HEK293 (cell line): ENCODE data around the gene UBTD1.

Experiments used
- BCL11A ChIP-seq: fragments of 450-650 bp; formaldehyde crosslinking; IDR thresholded peaks from 2 replicates; pipeline ENCODE4 v1.5.1; 2016; ENCODE audit warnings: low read depth, missing biosample characterization, missing genetic modification characterization
- GLIS1 ChIP-seq: fragments of 450-650 bp; formaldehyde crosslinking; IDR thresholded peaks from 2 replicates; pipeline ENCODE4 v1.5.1; 2016; ENCODE audit warnings: missing biosample characterization, missing genetic modification characterization
- MEIS1 ChIP-seq: sonication (generic); formaldehyde crosslinking; IDR thresholded peaks from 2 replicates; pipeline ENCODE4 v1.8.1; 2022; ENCODE audit warnings: missing genetic modification reagents, mild to moderate bottlenecking, borderline replicate concordance
- SP2 ChIP-seq: fragments of 450-650 bp; formaldehyde crosslinking; IDR thresholded peaks from 2 replicates; pipeline ENCODE4 v1.5.1; 2016; ENCODE audit warnings: missing biosample characterization, missing genetic modification characterization
- SP7 ChIP-seq: fragments of 450-650 bp; formaldehyde crosslinking; IDR thresholded peaks from 2 replicates; pipeline ENCODE4 v1.5.1; 2016; ENCODE audit warnings: missing biosample characterization, missing genetic modification characterization
- WT1 ChIP-seq: fragments of 450-650 bp; formaldehyde crosslinking; IDR thresholded peaks from 2 replicates; pipeline ENCODE4 v1.5.1; 2016; ENCODE audit warnings: missing biosample characterization, missing genetic modification characterization
- ZBTB1 ChIP-seq: fragments of 450-650 bp; formaldehyde crosslinking; IDR thresholded peaks from 2 replicates; pipeline ENCODE4 v1.5.1; 2016; ENCODE audit warnings: missing biosample characterization, missing genetic modification characterization
- ZBTB20 ChIP-seq: fragments of 450-650 bp; formaldehyde crosslinking; IDR thresholded peaks from 2 replicates; pipeline ENCODE4 v1.5.1; 2016; ENCODE audit warnings: missing biosample characterization, missing genetic modification characterization
- ZFHX2 ChIP-seq: fragments of 450-650 bp; formaldehyde crosslinking; conservative IDR thresholded peaks from 2 replicates; pipeline ENCODE4 v1.5.1; 2016; ENCODE audit warnings: missing biosample characterization, missing genetic modification characterization
- ZNF121 ChIP-seq: fragments of 450-650 bp; formaldehyde crosslinking; IDR thresholded peaks from 2 replicates; pipeline ENCODE4 v1.5.1; 2016; ENCODE audit warnings: missing biosample characterization, missing genetic modification characterization
- ZNF302 ChIP-seq: fragments of 450-650 bp; formaldehyde crosslinking; IDR thresholded peaks from 2 replicates; pipeline ENCODE4 v1.5.1; 2016; ENCODE audit warnings: missing biosample characterization, missing genetic modification characterization, low read depth
- ZNF335 ChIP-seq: fragments of 450-650 bp; formaldehyde crosslinking; conservative IDR thresholded peaks from 2 replicates; pipeline ENCODE4 v1.5.1; 2016; ENCODE audit warnings: missing biosample characterization, missing genetic modification characterization
- ZNF433 ChIP-seq: fragments of 450-650 bp; formaldehyde crosslinking; IDR thresholded peaks from 2 replicates; pipeline ENCODE4 v1.5.1; 2016; ENCODE audit warnings: missing biosample characterization, missing genetic modification characterization, low read depth
- TF ChIP-seq, protein P1 (sequence below): fragments of 450-650 bp; formaldehyde crosslinking; IDR thresholded peaks from 2 replicates; pipeline ENCODE4 v1.5.1; 2016; ENCODE audit warnings: missing biosample characterization, missing genetic modification characterization
- TF ChIP-seq, protein P2 (sequence below): fragments of 450-650 bp; formaldehyde crosslinking; IDR thresholded peaks from 2 replicates; pipeline ENCODE4 v1.5.1; 2017; ENCODE audit warnings: missing biosample characterization, missing genetic modification characterization
- TF ChIP-seq, protein P3 (sequence below): fragments of 450-650 bp; formaldehyde crosslinking; IDR thresholded peaks from 2 replicates; pipeline ENCODE4 v1.5.1; 2016; ENCODE audit warnings: missing biosample characterization, missing genetic modification characterization
- TF ChIP-seq, protein P4 (sequence below): fragments of 450-650 bp; formaldehyde crosslinking; IDR thresholded peaks from 2 replicates; pipeline ENCODE4 v1.5.1; 2016; ENCODE audit warnings: missing biosample characterization, missing genetic modification characterization
- TF ChIP-seq, protein P5 (sequence below): fragments of 450-650 bp; formaldehyde crosslinking; IDR thresholded peaks from 2 replicates; pipeline ENCODE4 v1.5.1; 2016; ENCODE audit warnings: missing biosample characterization, missing genetic modification characterization
- TF ChIP-seq, protein P6 (sequence below): fragments of 450-650 bp; formaldehyde crosslinking; IDR thresholded peaks from 2 replicates; pipeline ENCODE4 v1.5.1; 2016; ENCODE audit warnings: missing biosample characterization, missing genetic modification characterization

Gene UBTD1

DNA sequence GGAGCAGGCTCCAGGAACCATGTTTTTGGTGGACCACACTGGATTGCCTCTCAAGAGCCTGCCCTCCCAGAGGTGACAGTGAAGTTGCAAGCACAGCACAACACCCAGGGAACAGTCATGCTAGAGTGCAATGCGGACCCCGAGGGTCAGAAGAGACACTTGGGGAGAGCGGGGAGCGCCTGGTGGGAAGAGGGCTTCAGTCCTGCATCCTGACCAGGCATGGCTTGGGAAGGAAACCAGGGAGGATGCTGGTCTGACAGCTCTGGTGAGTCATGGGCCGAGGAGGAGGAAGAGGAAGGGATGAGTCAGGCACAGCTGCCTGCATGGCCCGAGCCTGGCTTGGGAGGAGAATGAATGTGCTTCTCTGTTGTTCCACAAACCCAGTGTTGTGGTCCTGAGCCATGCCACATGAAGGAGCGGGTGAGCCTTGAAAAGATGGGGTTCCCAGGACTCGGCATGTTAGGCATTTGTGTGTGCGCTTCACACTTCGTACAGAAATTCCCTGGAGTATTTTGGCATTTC, 44.4 kb downstream of the UBTD1 start (continued):
- TF ChIP-seq, protein P1, sequence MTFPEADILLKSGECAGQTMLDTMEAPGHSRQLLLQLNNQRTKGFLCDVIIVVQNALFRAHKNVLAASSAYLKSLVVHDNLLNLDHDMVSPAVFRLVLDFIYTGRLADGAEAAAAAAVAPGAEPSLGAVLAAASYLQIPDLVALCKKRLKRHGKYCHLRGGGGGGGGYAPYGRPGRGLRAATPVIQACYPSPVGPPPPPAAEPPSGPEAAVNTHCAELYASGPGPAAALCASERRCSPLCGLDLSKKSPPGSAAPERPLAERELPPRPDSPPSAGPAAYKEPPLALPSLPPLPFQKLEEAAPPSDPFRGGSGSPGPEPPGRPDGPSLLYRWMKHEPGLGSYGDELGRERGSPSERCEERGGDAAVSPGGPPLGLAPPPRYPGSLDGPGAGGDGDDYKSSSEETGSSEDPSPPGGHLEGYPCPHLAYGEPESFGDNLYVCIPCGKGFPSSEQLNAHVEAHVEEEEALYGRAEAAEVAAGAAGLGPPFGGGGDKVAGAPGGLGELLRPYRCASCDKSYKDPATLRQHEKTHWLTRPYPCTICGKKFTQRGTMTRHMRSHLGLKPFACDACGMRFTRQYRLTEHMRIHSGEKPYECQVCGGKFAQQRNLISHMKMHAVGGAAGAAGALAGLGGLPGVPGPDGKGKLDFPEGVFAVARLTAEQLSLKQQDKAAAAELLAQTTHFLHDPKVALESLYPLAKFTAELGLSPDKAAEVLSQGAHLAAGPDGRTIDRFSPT (tag by site-specific recombination): peak; percentile 56; the same call in 1 of the 2 replicates
- TF ChIP-seq MEIS1 (CRISPR knock-in tag): no peak
- no peak for TF ChIP-seq BCL11A (tag by site-specific recombination)
- TF ChIP-seq ZNF335 (tag by site-specific recombination): peak; percentile 71
- no peak for TF ChIP-seq GLIS1
- TF ChIP-seq, protein P2, sequence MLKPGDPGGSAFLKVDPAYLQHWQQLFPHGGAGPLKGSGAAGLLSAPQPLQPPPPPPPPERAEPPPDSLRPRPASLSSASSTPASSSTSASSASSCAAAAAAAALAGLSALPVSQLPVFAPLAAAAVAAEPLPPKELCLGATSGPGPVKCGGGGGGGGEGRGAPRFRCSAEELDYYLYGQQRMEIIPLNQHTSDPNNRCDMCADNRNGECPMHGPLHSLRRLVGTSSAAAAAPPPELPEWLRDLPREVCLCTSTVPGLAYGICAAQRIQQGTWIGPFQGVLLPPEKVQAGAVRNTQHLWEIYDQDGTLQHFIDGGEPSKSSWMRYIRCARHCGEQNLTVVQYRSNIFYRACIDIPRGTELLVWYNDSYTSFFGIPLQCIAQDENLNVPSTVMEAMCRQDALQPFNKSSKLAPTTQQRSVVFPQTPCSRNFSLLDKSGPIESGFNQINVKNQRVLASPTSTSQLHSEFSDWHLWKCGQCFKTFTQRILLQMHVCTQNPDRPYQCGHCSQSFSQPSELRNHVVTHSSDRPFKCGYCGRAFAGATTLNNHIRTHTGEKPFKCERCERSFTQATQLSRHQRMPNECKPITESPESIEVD (tag by site-specific recombination): no peak
- TF ChIP-seq, protein P3, sequence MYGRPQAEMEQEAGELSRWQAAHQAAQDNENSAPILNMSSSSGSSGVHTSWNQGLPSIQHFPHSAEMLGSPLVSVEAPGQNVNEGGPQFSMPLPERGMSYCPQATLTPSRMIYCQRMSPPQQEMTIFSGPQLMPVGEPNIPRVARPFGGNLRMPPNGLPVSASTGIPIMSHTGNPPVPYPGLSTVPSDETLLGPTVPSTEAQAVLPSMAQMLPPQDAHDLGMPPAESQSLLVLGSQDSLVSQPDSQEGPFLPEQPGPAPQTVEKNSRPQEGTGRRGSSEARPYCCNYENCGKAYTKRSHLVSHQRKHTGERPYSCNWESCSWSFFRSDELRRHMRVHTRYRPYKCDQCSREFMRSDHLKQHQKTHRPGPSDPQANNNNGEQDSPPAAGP (tag by site-specific recombination): 0 out of 2 replicates have a peak, but pooled peaks have one; percentile 47
- TF ChIP-seq, protein P4, sequence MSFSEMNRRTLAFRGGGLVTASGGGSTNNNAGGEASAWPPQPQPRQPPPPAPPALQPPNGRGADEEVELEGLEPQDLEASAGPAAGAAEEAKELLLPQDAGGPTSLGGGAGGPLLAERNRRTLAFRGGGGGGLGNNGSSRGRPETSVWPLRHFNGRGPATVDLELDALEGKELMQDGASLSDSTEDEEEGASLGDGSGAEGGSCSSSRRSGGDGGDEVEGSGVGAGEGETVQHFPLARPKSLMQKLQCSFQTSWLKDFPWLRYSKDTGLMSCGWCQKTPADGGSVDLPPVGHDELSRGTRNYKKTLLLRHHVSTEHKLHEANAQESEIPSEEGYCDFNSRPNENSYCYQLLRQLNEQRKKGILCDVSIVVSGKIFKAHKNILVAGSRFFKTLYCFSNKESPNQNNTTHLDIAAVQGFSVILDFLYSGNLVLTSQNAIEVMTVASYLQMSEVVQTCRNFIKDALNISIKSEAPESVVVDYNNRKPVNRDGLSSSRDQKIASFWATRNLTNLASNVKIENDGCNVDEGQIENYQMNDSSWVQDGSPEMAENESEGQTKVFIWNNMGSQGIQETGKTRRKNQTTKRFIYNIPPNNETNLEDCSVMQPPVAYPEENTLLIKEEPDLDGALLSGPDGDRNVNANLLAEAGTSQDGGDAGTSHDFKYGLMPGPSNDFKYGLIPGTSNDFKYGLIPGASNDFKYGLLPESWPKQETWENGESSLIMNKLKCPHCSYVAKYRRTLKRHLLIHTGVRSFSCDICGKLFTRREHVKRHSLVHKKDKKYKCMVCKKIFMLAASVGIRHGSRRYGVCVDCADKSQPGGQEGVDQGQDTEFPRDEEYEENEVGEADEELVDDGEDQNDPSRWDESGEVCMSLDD (tag by site-specific recombination): no peak
- peak; percentile 85 for TF ChIP-seq ZBTB20 (tag by site-specific recombination)
- TF ChIP-seq, protein P5, sequence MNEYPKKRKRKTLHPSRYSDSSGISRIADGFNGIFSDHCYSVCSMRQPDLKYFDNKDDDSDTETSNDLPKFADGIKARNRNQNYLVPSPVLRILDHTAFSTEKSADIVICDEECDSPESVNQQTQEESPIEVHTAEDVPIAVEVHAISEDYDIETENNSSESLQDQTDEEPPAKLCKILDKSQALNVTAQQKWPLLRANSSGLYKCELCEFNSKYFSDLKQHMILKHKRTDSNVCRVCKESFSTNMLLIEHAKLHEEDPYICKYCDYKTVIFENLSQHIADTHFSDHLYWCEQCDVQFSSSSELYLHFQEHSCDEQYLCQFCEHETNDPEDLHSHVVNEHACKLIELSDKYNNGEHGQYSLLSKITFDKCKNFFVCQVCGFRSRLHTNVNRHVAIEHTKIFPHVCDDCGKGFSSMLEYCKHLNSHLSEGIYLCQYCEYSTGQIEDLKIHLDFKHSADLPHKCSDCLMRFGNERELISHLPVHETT (tag by site-specific recombination): peak; percentile 54; the same call in 1 of the 2 replicates
- TF ChIP-seq ZNF433 (tag by site-specific recombination): no peak
- no peak for TF ChIP-seq ZBTB1 (tag by site-specific recombination)
- TF ChIP-seq WT1 (tag by site-specific recombination): 0 out of 2 replicates have a peak, but pooled peaks have one; percentile 53
- TF ChIP-seq SP2 (tag by site-specific recombination): no peak
- no peak for TF ChIP-seq ZNF302 (tag by site-specific recombination)
- TF ChIP-seq, protein P6, sequence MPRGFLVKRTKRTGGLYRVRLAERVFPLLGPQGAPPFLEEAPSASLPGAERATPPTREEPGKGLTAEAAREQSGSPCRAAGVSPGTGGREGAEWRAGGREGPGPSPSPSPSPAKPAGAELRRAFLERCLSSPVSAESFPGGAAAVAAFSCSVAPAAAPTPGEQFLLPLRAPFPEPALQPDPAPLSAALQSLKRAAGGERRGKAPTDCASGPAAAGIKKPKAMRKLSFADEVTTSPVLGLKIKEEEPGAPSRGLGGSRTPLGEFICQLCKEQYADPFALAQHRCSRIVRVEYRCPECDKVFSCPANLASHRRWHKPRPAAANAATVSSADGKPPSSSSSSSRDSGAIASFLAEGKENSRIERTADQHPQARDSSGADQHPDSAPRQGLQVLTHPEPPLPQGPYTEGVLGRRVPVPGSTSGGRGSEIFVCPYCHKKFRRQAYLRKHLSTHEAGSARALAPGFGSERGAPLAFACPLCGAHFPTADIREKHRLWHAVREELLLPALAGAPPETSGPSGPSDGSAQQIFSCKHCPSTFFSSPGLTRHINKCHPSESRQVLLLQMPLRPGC (tag by site-specific recombination): 0 out of 2 replicates have a peak, but pooled peaks have one; percentile 36
- TF ChIP-seq ZNF121 (tag by site-specific recombination): no peak
- peak; percentile 71 for TF ChIP-seq SP7
- peak; percentile 60 for TF ChIP-seq ZFHX2 (tag by site-specific recombination)
- TF ChIP-seq, all 188 proteins: peak for 20
